K562 (cell line): Measurements from ENCODE around the gene U2SURP. TPM values are rescaled to one million over a fixed set of nuclear protein-coding genes. Genes with fewer than 3 reads are reported as not detected.

ENCODE experiments used
- ATAC-seq: fragments of 200-7000 bp; cut with Tn5 transposase; 3 replicates; pipeline ENCODE4 v1.9.1; 2020; ENCODE audit warnings: moderate library complexity
- BruUV-seq: library from RNA; stranded (reverse); fragments of 400-500 nt; replicated peaks from 2 replicates; lab custom pipeline; 2021; lab: Mats Ljungman, UMichigan
- CTCF ChIA-PET: fragments of 300-600 bp; formaldehyde crosslinking; extraction: SDS; loops from one replicate; lab custom pipeline; 2021; ENCODE audit warnings: low intra/inter-chr PET ratio; lab: Yijun Ruan, JAX
- POLR2A ChIA-PET: fragments of 300-600, 350-650 bp; sonication (Branson Sonifier 250); formaldehyde crosslinking; extraction: SDS; loops from one replicate; lab custom pipeline; 2021; ENCODE audit warnings: antibody characterized with exemption, inconsistent platforms; lab: Yijun Ruan, JAX
- DNase-seq, 4 experiments: peaks; one replicate each; pipeline versions ENCODE4 v3.0.0 to v3.0.0-alpha.2; 2011 to 2018; ENCODE audit warnings: low spot score in 3 of 4, mixed read lengths in 3 of 4; ENCODE audit errors: extremely low read depth in 1 of 4
- FAIRE-seq: peaks from 2 replicates; lab custom pipeline; 2011; peaks lifted over from hg19 to GRCh38; lab: Jason Lieb, UNC
- H2AFZ ChIP-seq: 2 replicates; pipeline ENCODE4 v1.6.0; 2011; ENCODE audit warnings: low read depth, low read length, control low read depth, inconsistent platforms
- H3K27ac ChIP-seq: fragments of 200-600 bp; 3 replicates; pipeline ENCODE4 v1.8.0; 2011; ENCODE audit warnings: low read depth, mild to moderate bottlenecking, control low read depth, inconsistent platforms, low read length, moderate library complexity, mixed read lengths; ENCODE audit errors: extremely low read depth
- H3K27me3 ChIP-seq, 2 experiments: fragments of 300-600 bp in 1 of 2; 2 replicates in 1 of 2; 3 replicates in 1 of 2; pipeline versions ENCODE4 v1.6.0 to v1.8.0; 2011; ENCODE audit warnings: inconsistent platforms in 2 of 2, low read length in 2 of 2, mild to moderate bottlenecking in 1 of 2, mixed read lengths in 1 of 2, moderate library complexity in 1 of 2; ENCODE audit not compliant: control insufficient read depth in 2 of 2, insufficient read depth in 2 of 2
- H3K36me3 ChIP-seq: fragments of 300-600 bp; 3 replicates; pipeline ENCODE4 v1.8.0; 2011; ENCODE audit warnings: mild to moderate bottlenecking, low read length, inconsistent platforms; ENCODE audit not compliant: control insufficient read depth, insufficient read depth
- H3K4me1 ChIP-seq, 2 experiments: fragments of 200-600 bp in 1 of 2; replicated peaks in 1 of 2; 2 replicates in 1 of 2; 3 replicates in 1 of 2; pipeline versions ENCODE4 v1.5.1 to v1.8.0; 2011; ENCODE audit warnings: inconsistent platforms in 2 of 2, low read length in 2 of 2, mild to moderate bottlenecking in 1 of 2, mixed read lengths in 1 of 2, moderate library complexity in 1 of 2; ENCODE audit not compliant: control insufficient read depth in 2 of 2, insufficient read depth in 2 of 2
- H3K4me2 ChIP-seq: 2 replicates; pipeline ENCODE4 v1.6.1; 2011; ENCODE audit warnings: low read length, control low read depth, inconsistent platforms, mixed read lengths; ENCODE audit not compliant: insufficient read depth
- H3K4me3 ChIP-seq: fragments of 200-600 bp; sonication (generic), shearing (Covaris generic); 2 replicates; pipeline ENCODE4 v1.5.1; 2016; ENCODE audit warnings: control low read depth, inconsistent platforms
- H3K79me2 ChIP-seq: fragments of 200-600 bp; 3 replicates; pipeline ENCODE4 v1.8.0; 2011; ENCODE audit warnings: low read length, inconsistent platforms; ENCODE audit not compliant: control insufficient read depth, insufficient read depth
- H3K9ac ChIP-seq, 2 experiments: 2 replicates each; pipeline versions ENCODE4 v1.6.0 to v1.6.1; 2011; ENCODE audit warnings: low read depth in 2 of 2, low read length in 2 of 2, control low read depth in 1 of 2, inconsistent platforms in 1 of 2, mild to moderate bottlenecking in 1 of 2, mixed read lengths in 1 of 2; ENCODE audit not compliant: insufficient read depth in 1 of 2
- H3K9me1 ChIP-seq: one replicate; pipeline ENCODE4 v1.6.0; 2011; ENCODE audit warnings: inconsistent platforms, mild to moderate bottlenecking, low read length, moderate library complexity; ENCODE audit not compliant: control insufficient read depth, insufficient read depth
- H3K9me3 ChIP-seq: replicated peaks from 2 replicates; pipeline ENCODE4 v1.5.1; 2011; ENCODE audit warnings: low read depth, low read length, inconsistent platforms; ENCODE audit not compliant: control insufficient read depth, insufficient read depth
- H4K20me1 ChIP-seq: replicated peaks from 2 replicates; pipeline ENCODE4 v1.6.1; 2011; ENCODE audit warnings: low read length, inconsistent platforms, mixed read lengths; ENCODE audit not compliant: control insufficient read depth, insufficient read depth
- CBFB ChIP-seq: sonication (generic); formaldehyde crosslinking; IDR thresholded peaks from 2 replicates; pipeline ENCODE4 v1.4.0; 2020; ENCODE audit warnings: mild to moderate bottlenecking, missing genetic modification reagents
- CBX5 ChIP-seq: IDR thresholded peaks from 2 replicates; pipeline ENCODE4 v1.6.1; 2014; ENCODE audit warnings: low read depth, borderline replicate concordance
- CREBBP ChIP-seq: IDR thresholded peaks from one replicate; pipeline ENCODE4 v1.6.1; 2012; ENCODE audit warnings: low read depth, mild to moderate bottlenecking, control low read depth, inconsistent platforms, low read length
- HNRNPK ChIP-seq: fragments of 200-400 bp; formaldehyde crosslinking; IDR thresholded peaks from one replicate; pipeline ENCODE4 v1.6.1; 2018; ENCODE audit warnings: mild to moderate bottlenecking, low read depth, low read length; ENCODE audit not compliant: poor library complexity, severe bottlenecking
- ILF3 ChIP-seq: fragments of 450-650 bp; IDR thresholded peaks from 2 replicates; pipeline ENCODE4 v1.6.1; 2018; ENCODE audit warnings: antibody characterized with exemption, mild to moderate bottlenecking, moderate library complexity, borderline replicate concordance
- KLF16 ChIP-seq: IDR thresholded peaks from 2 replicates; pipeline ENCODE4 v1.6.1; 2016; ENCODE audit warnings: antibody characterized with exemption
- NEUROD1 ChIP-seq: fragments of 150-350 bp; IDR thresholded peaks from 2 replicates; pipeline ENCODE4 v1.6.1; 2014; ENCODE audit warnings: borderline replicate concordance, low read length, low read depth; ENCODE audit not compliant: partially characterized antibody
- SMC3 ChIP-seq: conservative IDR thresholded peaks from 2 replicates; pipeline ENCODE4 v1.6.1; 2011; ENCODE audit warnings: low read depth, low read length, improper control_type of control experiment; ENCODE audit not compliant: insufficient read depth
- TAL1 ChIP-seq: fragments of 450-650 bp; IDR thresholded peaks from 2 replicates; pipeline ENCODE4 v1.6.1; 2016; ENCODE audit warnings: mild to moderate bottlenecking
- ZNF174 ChIP-seq: fragments of 250-450 bp; sonication (Bioruptor Pico); IDR thresholded peaks from 2 replicates; pipeline ENCODE4 v1.4.0; 2020; ENCODE audit warnings: mild to moderate bottlenecking
- WGBS: fragments of 100-300 bp; shearing (Covaris generic); methylation state at CpG from one replicate; pipeline ENCODE4 v1.1.6; 2016; ENCODE audit warnings: low coverage, mixed read lengths; ENCODE audit not compliant: insufficient coverage; ENCODE audit errors: missing lambda C conversion rate; 5-methylcytosine and 5-hydroxymethylcytosine counted together
- in situ Hi-C: fragments of 300-500 bp; cut with MboI; formaldehyde crosslinking; loops from 4 replicates; pipeline ENCODE4 v1.15.0; 2018; ENCODE audit warnings: inconsistent platforms, mixed read lengths
- intact Hi-C: fragments of 100-400 bp; cut with micrococcal nuclease; formaldehyde crosslinking; loops from 2 replicates; pipeline ENCODE4 v1.14.2; 2022
- polyA plus RNA-seq, 8 experiments: library from polyadenylated mRNA; depleted of rRNA in 4 of 8; stranded (reverse) in 5 of 8; unstranded in 3 of 8; fragments of >200 nt; fragmentation: Nextera tagmentation in 2 of 8; fragmentation: Illumina TruSeq in 1 of 8; extraction: Ambion mirVana in 2 of 8; extraction: Trizol in 1 of 8; gene quantifications; 2 replicates each; pipeline versions ENCODE4 v1.2.1 to v1.2.3, GENCODE V29; 2011 to 2014; ENCODE audit warnings: inconsistent platforms in 1 of 8, missing spikeins in 1 of 8
- total RNA-seq, 7 experiments: library from RNA; depleted of rRNA in 6 of 7; stranded (reverse); fragments of >200 nt in 6 of 7; fragmentation: Illumina TruSeq in 2 of 7; extraction: Trizol in 2 of 7; gene quantifications; 2 replicates each; pipeline versions ENCODE4 v1.2.1 to v1.2.3, GENCODE V29; 2011 to 2021; ENCODE audit warnings: low replicate concordance in 1 of 7

Gene U2SURP
- total and polyA plus RNA-seq, 9 of the 15 experiments (the other 6 are each of a cell fraction or from before 2014, with no cell fraction given) = 128 to 322 (median 191) TPM

DNA sequence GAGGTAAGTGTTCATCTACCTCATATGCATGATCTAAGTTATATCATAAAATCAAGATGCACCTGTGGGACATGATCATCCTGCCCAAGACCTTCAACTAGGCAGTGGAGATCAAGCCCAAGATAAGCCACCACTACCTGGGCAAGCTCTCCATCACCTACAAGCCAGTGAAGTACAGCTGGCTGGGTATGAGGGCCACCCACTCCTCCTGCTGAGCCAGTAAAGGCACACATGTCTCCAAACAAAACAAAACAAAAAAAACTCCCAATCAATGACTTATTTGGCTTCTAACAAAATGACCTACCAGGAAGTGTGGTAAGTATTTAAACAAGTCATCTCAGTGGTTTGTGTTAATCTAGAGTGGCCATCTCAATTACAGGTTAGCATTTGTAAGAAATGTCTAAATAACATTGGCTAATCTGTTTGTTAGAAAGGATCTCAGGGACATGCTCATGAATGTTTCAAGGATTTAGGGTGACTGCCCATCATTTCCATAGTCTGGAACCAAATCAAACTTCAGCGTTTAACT lies 41.0 kb upstream of the U2SURP start:
- H3K79me2 ChIP-seq = no peaks in the 10 kb centered on the region
- no peak for FAIRE-seq
- WGBS = 7% methylated on average over 1 of the region's 1 CpG

DNA sequence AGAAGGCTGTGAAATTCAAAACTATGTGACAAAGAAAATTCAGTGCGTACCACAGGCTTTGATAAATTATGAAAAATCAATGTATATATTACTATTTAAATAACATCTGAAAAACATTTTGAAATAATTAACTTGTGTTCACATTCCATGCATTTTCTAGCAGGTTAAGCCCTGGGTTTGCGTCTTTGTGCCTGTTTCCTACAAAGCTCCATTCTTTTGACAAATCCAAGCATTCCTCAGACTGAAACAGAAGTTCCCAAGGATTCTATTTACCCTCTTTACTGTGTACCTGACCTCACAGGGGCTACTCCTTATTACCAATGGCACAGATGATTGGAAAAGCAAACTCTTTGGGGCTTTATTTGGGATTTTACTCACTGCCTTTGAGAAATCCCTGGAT lies 39.8 kb upstream of the U2SURP start:
- Histone ChIP-seq H3K27ac (no peak overlapping the region), H3K9ac (no peak overlapping the region), H3K4me2 (no peak overlapping the region), H3K4me1 (peaks cover 8 to 23% of the 10 kb centered on the region in 2 experiments; a peak in 4 of 5 replicates), H3K9me3 (peaks cover 2% of the 10 kb centered on the region; the same call in 1 of the 2 replicates)
- FAIRE-seq (no peak), ATAC-seq (no peak), DNase-seq (no peak)
- 83% methylated on average over 2 of the region's 2 CpGs for WGBS
- intact Hi-C loops = no loop called here
- CTCF ChIA-PET = no interaction called here
- TF ChIP-seq SMC3 (no peak), ZNF174 (CRISPR knock-in tag) (no peak), ILF3 (no peak), TAL1 (no peak), CBFB (no peak), CBX5 (no peak)
- TF ChIP-seq, all 486 proteins: peak for 0
- in situ Hi-C loops = no loop called here
- no peak overlapping the region for H2AFZ ChIP-seq
- no peaks in the 10 kb centered on the region for H3K36me3 ChIP-seq
- H3K27me3 ChIP-seq = no peaks in the 10 kb centered on the region
- H3K9me1 ChIP-seq = no peaks in the 10 kb centered on the region
- H4K20me1 ChIP-seq = no peaks in the 10 kb centered on the region
- no peaks in the 10 kb centered on the region for H3K79me2 ChIP-seq
- POLR2A ChIA-PET = interaction anchor here (0.9 to 1.8 kb wide), 5 partner anchors 9 to 22 kb away, joined by 3 to 6 read pairs (median 3); no protein-coding TSS in a partner anchor
- BruUV-seq = TSS peak; percentile 57
- H3K4me3 ChIP-seq = no peak overlapping the region

More for the DNA sequence above, 41.0 kb upstream of the U2SURP start:
- in situ Hi-C loops (no loop called here), intact Hi-C loops (no loop called here)
- Histone ChIP-seq H3K9ac (no peak overlapping the region), H3K4me1 (peaks cover 5 to 23% of the 10 kb centered on the region in 2 experiments; a peak in 4 of 5 replicates), H3K27ac (no peak overlapping the region), H3K27me3 (no peaks in the 10 kb centered on the region), H3K9me1 (no peaks in the 10 kb centered on the region), H3K9me3 (peaks cover 2% of the 10 kb centered on the region; the same call in 1 of the 2 replicates), H4K20me1 (no peaks in the 10 kb centered on the region), H3K4me2 (no peak overlapping the region), H3K4me3 (no peak overlapping the region), H2AFZ (no peak overlapping the region), H3K36me3 (no peaks in the 10 kb centered on the region)
- CTCF ChIA-PET = no interaction called here
- DNase-seq (no peak), ATAC-seq (no peak)
- no TSS peak for BruUV-seq
- POLR2A ChIA-PET = interaction anchor here (0.9 to 1.2 kb wide), 3 partner anchors 11 to 128 kb away, joined by 3 read pairs; no protein-coding TSS in a partner anchor
- TF ChIP-seq CREBBP = no peak
- TF ChIP-seq NEUROD1 = no peak
- TF ChIP-seq SMC3 = no peak
- TF ChIP-seq HNRNPK = no peak
- no peak for TF ChIP-seq KLF16
